Progenitor cell of endocrine pancreas (in vitro differentiated cells): ENCODE measurements around the gene ZBTB9. TPM values are rescaled to one million over a fixed set of nuclear protein-coding genes. Genes with fewer than 3 reads are reported as not detected.
A peak's percentile ranks its signal among the peaks of the same experiment; 100 is the strongest.

Experiments
- DNase-seq: peaks from one replicate; pipeline ENCODE4 v3.0.0; 2021; ENCODE audit warnings: low spot score; ENCODE audit not compliant: unreplicated experiment
- H3K27ac Mint-ChIP-seq: 2 replicates; pipeline ENCODE4 v1.8.0; 2021; ENCODE audit warnings: mild to moderate bottlenecking, moderate library complexity, mixed read lengths
- H3K27me3 Mint-ChIP-seq: 2 replicates; pipeline ENCODE4 v1.8.0; 2021; ENCODE audit warnings: mixed read lengths
- H3K36me3 Mint-ChIP-seq: 2 replicates; pipeline ENCODE4 v1.8.0; 2022; ENCODE audit warnings: mixed read lengths; ENCODE audit not compliant: insufficient read depth
- H3K4me1 Mint-ChIP-seq: 2 replicates; pipeline ENCODE4 v1.8.0; 2021; ENCODE audit warnings: low read depth, mixed read lengths
- H3K4me3 Mint-ChIP-seq: 2 replicates; pipeline ENCODE4 v1.8.0; 2021; ENCODE audit warnings: low read depth, mild to moderate bottlenecking, moderate library complexity, mixed read lengths
- H3K9me3 Mint-ChIP-seq: 2 replicates; pipeline ENCODE4 v1.8.0; 2021; ENCODE audit warnings: low read depth, mixed read lengths
- total RNA-seq: library from RNA; stranded (reverse); gene quantifications from 2 replicates; pipeline ENCODE4 v1.2.1, GENCODE V29; 2021
- TF ChIP-seq, protein P1 (sequence below): fragments of 200-600 bp; sonication (generic); IDR thresholded peaks from one replicate; pipeline ENCODE4 v1.5.0; 2021; ENCODE audit warnings: antibody characterized with exemption, mild to moderate bottlenecking; ENCODE audit not compliant: unreplicated experiment

The ZBTB9 gene
- total RNA-seq, 1 donor from 2014 or later, result 15.7 TPM

DNA sequence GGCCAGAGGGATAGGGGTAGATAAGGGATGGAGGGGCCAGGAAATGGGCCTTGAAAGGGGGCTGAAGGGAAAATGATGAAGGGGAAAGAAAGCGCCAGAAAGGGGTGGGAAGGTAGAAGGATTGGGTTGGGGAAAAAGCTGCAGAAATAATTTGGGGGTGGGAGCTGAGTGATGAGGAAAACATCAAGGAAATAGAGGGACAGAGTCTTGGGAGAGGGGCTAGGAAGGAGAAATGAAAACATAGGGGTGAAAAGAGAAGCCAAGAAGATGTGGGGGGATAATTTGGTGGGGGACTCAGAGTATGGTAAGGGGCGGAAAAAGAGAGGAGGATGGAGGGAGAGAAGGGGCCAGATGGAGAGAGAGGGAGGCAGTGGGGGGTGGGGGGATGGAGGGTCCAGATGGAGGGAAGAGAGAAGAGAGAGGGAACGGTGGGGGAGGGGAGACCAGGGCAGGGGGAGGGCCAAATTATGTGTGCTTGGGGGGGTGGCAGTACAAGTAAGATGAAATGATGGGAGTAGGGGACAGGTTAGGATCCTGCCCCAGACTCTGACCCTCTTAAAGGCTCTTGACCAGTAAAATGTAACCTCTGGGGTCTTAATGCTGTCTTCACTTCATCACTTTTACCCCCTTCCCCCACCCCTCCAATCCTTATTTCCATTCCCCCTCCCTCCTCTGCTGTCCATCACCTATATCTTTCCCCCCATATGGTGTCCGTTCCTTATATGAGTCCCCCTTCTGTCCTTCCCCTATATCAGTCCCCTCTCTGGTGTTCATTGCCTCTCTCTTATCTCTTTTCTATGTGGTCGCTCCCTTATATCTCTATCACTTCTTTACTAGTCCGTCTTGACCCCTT, 33.7 kb upstream of the ZBTB9 start:
- H3K27ac Mint-ChIP-seq, result no peak overlapping the region
- H3K4me3 Mint-ChIP-seq, result peak overlapping the region; percentile 62
- DNase-seq, result no peak
- no peaks in the 10 kb centered on the region for H3K27me3 Mint-ChIP-seq
- no peaks in the 10 kb centered on the region for H3K36me3 Mint-ChIP-seq
- no peaks in the 10 kb centered on the region for H3K9me3 Mint-ChIP-seq
- H3K4me1 Mint-ChIP-seq, result peaks cover 48% of the 10 kb centered on the region
- TF ChIP-seq, protein P1, sequence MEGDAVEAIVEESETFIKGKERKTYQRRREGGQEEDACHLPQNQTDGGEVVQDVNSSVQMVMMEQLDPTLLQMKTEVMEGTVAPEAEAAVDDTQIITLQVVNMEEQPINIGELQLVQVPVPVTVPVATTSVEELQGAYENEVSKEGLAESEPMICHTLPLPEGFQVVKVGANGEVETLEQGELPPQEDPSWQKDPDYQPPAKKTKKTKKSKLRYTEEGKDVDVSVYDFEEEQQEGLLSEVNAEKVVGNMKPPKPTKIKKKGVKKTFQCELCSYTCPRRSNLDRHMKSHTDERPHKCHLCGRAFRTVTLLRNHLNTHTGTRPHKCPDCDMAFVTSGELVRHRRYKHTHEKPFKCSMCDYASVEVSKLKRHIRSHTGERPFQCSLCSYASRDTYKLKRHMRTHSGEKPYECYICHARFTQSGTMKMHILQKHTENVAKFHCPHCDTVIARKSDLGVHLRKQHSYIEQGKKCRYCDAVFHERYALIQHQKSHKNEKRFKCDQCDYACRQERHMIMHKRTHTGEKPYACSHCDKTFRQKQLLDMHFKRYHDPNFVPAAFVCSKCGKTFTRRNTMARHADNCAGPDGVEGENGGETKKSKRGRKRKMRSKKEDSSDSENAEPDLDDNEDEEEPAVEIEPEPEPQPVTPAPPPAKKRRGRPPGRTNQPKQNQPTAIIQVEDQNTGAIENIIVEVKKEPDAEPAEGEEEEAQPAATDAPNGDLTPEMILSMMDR, result no peak

DNA sequence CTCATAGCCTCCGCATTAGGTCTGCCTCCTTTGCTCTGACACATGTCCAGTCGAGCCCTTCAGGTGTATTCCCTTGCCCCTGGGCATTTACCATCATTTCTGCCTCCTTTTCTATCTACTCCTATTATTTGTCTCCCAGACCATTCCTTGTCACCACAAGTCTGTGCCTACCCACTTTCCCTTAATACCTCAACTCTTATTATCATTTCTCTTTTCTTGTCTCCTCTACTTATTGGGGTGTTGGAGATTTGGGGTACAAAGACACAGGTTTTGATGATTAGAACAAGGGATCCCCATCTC, 33.1 kb upstream of the ZBTB9 start:
- H3K4me3 Mint-ChIP-seq, result peak overlapping the region; percentile 15
- peaks cover 48% of the 10 kb centered on the region for H3K4me1 Mint-ChIP-seq
- TF ChIP-seq, protein P1, result no peak
- no peak for DNase-seq
- no peak overlapping the region for H3K27ac Mint-ChIP-seq
- no peaks in the 10 kb centered on the region for H3K36me3 Mint-ChIP-seq
- H3K9me3 Mint-ChIP-seq, result no peaks in the 10 kb centered on the region
- H3K27me3 Mint-ChIP-seq, result no peaks in the 10 kb centered on the region

GRCh38 chr6:33423777-33424176, 30.6 kb upstream of the ZBTB9 start:
- Mint-ChIP-seq H3K4me3 (peak overlapping the region; percentile 85), H3K36me3 (no peaks in the 10 kb centered on the region), H3K9me3 (no peaks in the 10 kb centered on the region), H3K27ac (no peak overlapping the region), H3K4me1 (peaks cover 45% of the 10 kb centered on the region), H3K27me3 (no peaks in the 10 kb centered on the region)
- no peak for DNase-seq
- TF ChIP-seq, protein P1, result no peak

- TF ChIP-seq, protein P1, result no peak
- DNase-seq, result no peak
- Mint-ChIP-seq H3K4me3 (peak overlapping the region; percentile 85), H3K27ac (peak overlapping the region; percentile 92), H3K27me3 (no peaks in the 10 kb centered on the region), H3K36me3 (no peaks in the 10 kb centered on the region), H3K9me3 (no peaks in the 10 kb centered on the region), H3K4me1 (peaks cover 46% of the 10 kb centered on the region)
Measured at GRCh38 chr6:33424855-33425667, 29.3 kb upstream of the ZBTB9 start.

DNA sequence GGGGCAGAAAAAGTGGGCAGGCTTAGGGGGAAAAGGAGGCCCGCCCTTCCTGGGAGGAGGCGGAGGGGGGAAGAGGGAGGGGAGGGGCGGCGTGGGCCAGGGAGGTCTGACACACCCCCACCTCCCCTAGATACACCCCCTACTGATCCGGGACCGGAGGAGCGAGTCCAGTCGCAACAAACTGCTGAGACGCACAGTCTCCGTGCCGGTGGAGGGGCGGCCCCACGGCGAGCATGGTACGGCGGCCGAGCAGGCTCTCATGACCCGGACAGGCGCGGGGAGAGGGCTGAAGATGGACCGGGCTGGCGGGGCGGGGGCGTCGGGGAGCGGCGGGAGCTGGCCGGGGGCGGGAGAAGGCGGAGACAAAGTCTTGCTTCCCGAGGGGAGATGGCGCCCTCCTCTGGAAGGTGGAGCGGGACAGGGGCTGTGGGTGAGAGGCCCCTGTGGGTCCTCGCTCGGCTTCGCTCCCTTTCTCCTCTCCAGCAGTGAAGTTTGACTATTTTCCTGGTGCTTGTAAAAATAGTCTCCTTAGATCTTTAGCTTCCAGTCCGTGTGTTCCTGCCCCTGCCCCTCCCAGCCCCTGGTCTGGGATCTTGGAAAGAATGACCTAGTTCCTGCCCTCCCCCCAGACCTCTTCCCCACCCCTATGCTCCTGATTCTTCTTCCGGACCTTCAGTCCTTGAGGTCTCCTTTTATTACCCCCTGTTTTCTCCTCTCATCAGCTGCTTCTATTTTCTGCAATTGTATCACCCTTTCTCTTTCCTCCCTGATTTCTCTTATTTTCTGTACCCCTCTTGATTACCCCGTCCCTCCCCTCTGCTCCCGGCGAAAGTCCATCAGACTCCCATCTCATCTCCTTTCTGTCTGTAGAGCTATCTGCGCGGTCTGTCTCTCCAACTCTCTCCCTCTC, 28.5 kb upstream of the ZBTB9 start:
- peak; percentile 75 for DNase-seq
- TF ChIP-seq, protein P1, result peak; percentile 71
- Mint-ChIP-seq H3K4me1 (peaks cover 52% of the 10 kb centered on the region), H3K27me3 (no peaks in the 10 kb centered on the region), H3K36me3 (no peaks in the 10 kb centered on the region), H3K27ac (peak overlapping the region; percentile 92), H3K4me3 (peak overlapping the region; percentile 85), H3K9me3 (no peaks in the 10 kb centered on the region)
